Testis (tissue), 2 donors: ENCODE measurements around the gene PPP1R14D.

Experiments
- CTCF ChIP-seq, 3 experiments: fragments of 450-650 bp in 2 of 3; fragments of 200-600 bp in 1 of 3; sonication (generic) in 1 of 3; IDR thresholded peaks; one replicate each; pipeline ENCODE4 v1.5.1; 2016 to 2019; ENCODE audit warnings: antibody characterized with exemption in 3 of 3, mild to moderate bottlenecking in 2 of 3, moderate library complexity in 1 of 3
- POLR2A ChIP-seq: fragments of 450-650 bp; IDR thresholded peaks from one replicate; pipeline ENCODE4 v1.6.1; 2017; ENCODE audit warnings: antibody characterized with exemption, mild to moderate bottlenecking, moderate library complexity

- TF ChIP-seq POLR2A = no peak
- no peak for TF ChIP-seq CTCF (IDR thresholded peaks at IDR 0.05)
Observed at GRCh38 chr15:40806672-40807027, 21.9 kb downstream of the PPP1R14D start.
